Colonic mucosa (tissue), 4 donors: Measurements from ENCODE around the gene ZNF274. TPM values are rescaled to one million over a fixed set of nuclear protein-coding genes. Genes with fewer than 3 reads are reported as not detected.
"Not testable (repeated sequence)": the region's sequence is repeated elsewhere in the genome, so short reads cannot be mapped to it uniquely, and the experiment has no call there.

ENCODE experiments used
- DNase-seq: peaks from one replicate; pipeline ENCODE4 v3.0.0-alpha.2; 2020
- H3K27ac ChIP-seq: fragments of 200-600 bp; one replicate; pipeline ENCODE4 v1.8.0; 2021
- H3K27me3 ChIP-seq: fragments of 200-600 bp; one replicate; pipeline ENCODE4 v1.8.0; 2021
- H3K36me3 ChIP-seq: fragments of 200-600 bp; one replicate; pipeline ENCODE4 v1.8.0; 2021
- H3K4me1 ChIP-seq: fragments of 200-600 bp; one replicate; pipeline ENCODE4 v1.8.0; 2021; ENCODE audit warnings: mild to moderate bottlenecking
- H3K4me3 ChIP-seq: fragments of 200-600 bp; one replicate; pipeline ENCODE4 v1.8.0; 2021
- H3K9ac ChIP-seq, 2 donors: one replicate each; pipeline ENCODE4 v1.7.0; 2013; ENCODE audit warnings: control low read depth in 2 of 2, low read depth in 2 of 2, low read length in 2 of 2
- H3K9me3 ChIP-seq: fragments of 200-600 bp; one replicate; pipeline ENCODE4 v1.8.0; 2021
- CTCF ChIP-seq: fragments of 200-600 bp; IDR thresholded peaks from one replicate; pipeline ENCODE4 v1.8.0; 2022; ENCODE audit warnings: antibody characterized with exemption, mild to moderate bottlenecking
- intact Hi-C: fragments of 100-400 bp; cut with DNase I; formaldehyde crosslinking; loops from one replicate; pipeline ENCODE4 v1.14.1; 2022
- total RNA-seq, 2 donors: library from RNA; stranded (reverse); fragmentation: NEBNext Ultra II Directional in 1 of 2; extraction: Animal tissue kit (Norgen Biotek cat#: 25700) in 1 of 2; gene quantifications; one replicate each; pipeline ENCODE4 v1.2.1, GENCODE V29; 2021
- donor health status: healthy.
- donor health status: DM: no; HTN: no; CAD: no.
- donor health status: DM: no; HTN: no; CAD: no.

The ZNF274 gene
- total RNA-seq, 2 donors from 2014 or later, result 16.3 to 17.1 TPM

DNA sequence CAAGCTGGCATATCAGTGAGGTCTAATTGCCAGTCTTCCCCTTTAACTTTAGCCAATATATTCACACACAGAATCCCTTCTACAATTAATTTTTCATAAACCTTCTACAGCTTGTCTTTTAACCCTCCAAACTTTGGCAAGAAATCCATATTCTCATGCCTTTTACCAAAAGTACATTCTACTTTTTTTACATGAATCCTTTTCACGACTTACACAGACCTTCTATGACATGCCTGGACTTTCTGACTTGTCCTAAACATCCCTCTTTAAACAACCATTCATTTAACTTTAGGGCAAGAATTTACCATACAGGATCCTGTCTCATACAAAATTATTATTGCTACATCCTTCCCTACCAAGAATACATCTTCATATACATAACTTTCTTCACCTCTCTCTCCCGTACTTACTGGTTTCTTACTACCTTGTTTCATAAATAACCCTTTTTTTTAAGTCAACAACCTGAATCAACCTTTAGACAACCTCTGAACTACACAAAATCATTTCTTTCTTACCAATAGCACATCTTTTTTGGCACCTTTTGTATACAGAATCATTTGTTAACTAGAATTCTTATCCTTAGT is 69.3 kb downstream of the ZNF274 start:
- H3K4me3 ChIP-seq, result no peak overlapping the region
- peaks cover 12% of the 10 kb centered on the region for H3K36me3 ChIP-seq
- no peaks in the 10 kb centered on the region for H3K27me3 ChIP-seq
- H3K4me1 ChIP-seq, result no peaks in the 10 kb centered on the region
- DNase-seq, result no peak
- no peak for TF ChIP-seq CTCF
- intact Hi-C loops, result no loop called here
- H3K9me3 ChIP-seq, result peaks cover 25% of the 10 kb centered on the region
- no peak overlapping the region for H3K27ac ChIP-seq
- no peak overlapping the region for H3K9ac ChIP-seq

- intact Hi-C loops, result not testable (repeated sequence)
- H3K36me3 ChIP-seq, result peaks cover 14% of the 10 kb centered on the region
Measured at GRCh38 chr19:58258259-58258658, 75.4 kb downstream of the ZNF274 start.

GRCh38 chr19:58261600-58261967 is 78.7 kb downstream of the ZNF274 start:
- Histone ChIP-seq H3K4me3 (no peak overlapping the region), H3K27ac (no peak overlapping the region), H3K9ac (no peak overlapping the region), H3K36me3 (peaks cover 14% of the 10 kb centered on the region), H3K27me3 (no peaks in the 10 kb centered on the region), H3K9me3 (peaks cover 46% of the 10 kb centered on the region), H3K4me1 (no peaks in the 10 kb centered on the region)
- TF ChIP-seq CTCF, result no peak
- intact Hi-C loops, result no loop called here
- DNase-seq, result no peak

More at GRCh38 chr19:58258259-58258658, 75.4 kb downstream of the ZNF274 start:
- H3K9ac ChIP-seq, H3K4me1 ChIP-seq, H3K4me3 ChIP-seq, H3K27me3 ChIP-seq, DNase-seq, H3K27ac ChIP-seq: not testable (repeated sequence)
- peaks cover 40% of the 10 kb centered on the region for H3K9me3 ChIP-seq

- H3K27me3 ChIP-seq, result no peaks in the 10 kb centered on the region
- H3K4me3 ChIP-seq, result no peak overlapping the region
- H3K9ac ChIP-seq, result no peak overlapping the region
- DNase-seq, result no peak
- peaks cover 14% of the 10 kb centered on the region for H3K36me3 ChIP-seq
- H3K27ac ChIP-seq, result no peak overlapping the region
- no peaks in the 10 kb centered on the region for H3K4me1 ChIP-seq
- TF ChIP-seq CTCF, result no peak
- intact Hi-C loops, result no loop called here
- H3K9me3 ChIP-seq, result peaks cover 50% of the 10 kb centered on the region
Measured at GRCh38 chr19:58261968-58262921, 79.4 kb downstream of the ZNF274 start.

- Histone ChIP-seq H3K36me3 (peaks cover 14% of the 10 kb centered on the region), H3K9ac (no peak overlapping the region)
Measured at GRCh38 chr19:58262922-58263296, 80.0 kb downstream of the ZNF274 start.

More at GRCh38 chr19:58262922-58263296, 80.0 kb downstream of the ZNF274 start:
- Histone ChIP-seq H3K4me3 (no peak overlapping the region), H3K9me3 (peaks cover 50% of the 10 kb centered on the region), H3K27me3 (no peaks in the 10 kb centered on the region), H3K27ac (no peak overlapping the region), H3K4me1 (no peaks in the 10 kb centered on the region)
- DNase-seq, result no peak
- no peak for TF ChIP-seq CTCF
- intact Hi-C loops, result no loop called here

Other genes starting within 250 kb of the ZNF274 start
- 1 to 10 TPM; 1.1 to 5.3 TPM for gene ZNF418, start 247.7 kb upstream of the ZNF274 start, total RNA-seq
- 1 to 10 TPM; 3.0 to 3.5 TPM for gene ZNF256, start 235.4 kb upstream of the ZNF274 start, total RNA-seq
- gene C19orf18, start 208.5 kb upstream of the ZNF274 start, total RNA-seq, result under 1 TPM; 0.27 to 0.86 TPM
- gene ZNF606, start 180.2 kb upstream of the ZNF274 start, total RNA-seq, result 10 to 100 TPM in 1 of 2 donors, 1 to 10 TPM in 1; 8.7 to 12.2 TPM
- gene ZSCAN1, start 149.0 kb upstream of the ZNF274 start, total RNA-seq, result not detected
- 1 to 10 TPM; 1.1 to 1.4 TPM for gene ZNF135, start 123.8 kb upstream of the ZNF274 start, total RNA-seq
- 10 to 100 TPM; 17.1 to 22.9 TPM for gene ZSCAN18, start 84.8 kb upstream of the ZNF274 start, total RNA-seq
- 1 to 10 TPM; 3.9 to 5.9 TPM for gene ZNF329, start 32.3 kb upstream of the ZNF274 start, total RNA-seq
- 10 to 100 TPM; 17.2 to 29.6 TPM for gene ZNF544, start 45.9 kb downstream of the ZNF274 start, total RNA-seq
- 1 to 10 TPM; 3.4 to 3.8 TPM for gene ZNF8, start 95.9 kb downstream of the ZNF274 start, total RNA-seq
- 10 to 100 TPM; 21.6 to 25.0 TPM for gene ERVK3-1, start 122.3 kb downstream of the ZNF274 start, total RNA-seq
- gene ZSCAN22, start 143.9 kb downstream of the ZNF274 start, total RNA-seq, result 1 to 10 TPM; 3.0 to 3.7 TPM
- gene A1BG, start 170.4 kb downstream of the ZNF274 start, total RNA-seq, result 1 to 10 TPM; 3.6 to 4.7 TPM
- 1 to 10 TPM in 1 of 2 donors, under 1 TPM in 1; 0.98 to 1.9 TPM for gene ZNF497, start 179.7 kb downstream of the ZNF274 start, total RNA-seq
- gene ZNF837, start 198.0 kb downstream of the ZNF274 start, total RNA-seq, result 1 to 10 TPM; 1.8 to 2.6 TPM
- 100 to 1,000 TPM; 781 to 884 TPM for gene RPS5, start 204.2 kb downstream of the ZNF274 start, total RNA-seq
- not detected for gene RNF225, start 212.6 kb downstream of the ZNF274 start, total RNA-seq
- gene ZNF584, start 225.6 kb downstream of the ZNF274 start, total RNA-seq, result 1 to 10 TPM; 5.9 to 8.5 TPM